ENCODE results near the gene PCDHA4.

The PCDHA4 gene

GRCh38 chr5:140855772-140856674, 49.2 kb downstream of the PCDHA4 start, which contains the start of gene PCDHA10:
PCDHA10 (plus strand) TSS chr5:140855897; CDS start chr5:140856049, 152 bp downstream.
- no peak for DNase-seq (ENCODE audit: low spot score)

- no peak for DNase-seq (ENCODE audit: low spot score)
These were observed 50.5 kb downstream of the PCDHA4 start for GRCh38 chr5:140857177-140857986.

- no peak for DNase-seq (ENCODE audit: low spot score)
These were observed 51.0 kb downstream of the PCDHA4 start for GRCh38 chr5:140857987-140858240.

GRCh38 chr5:140862441-140863295, 55.8 kb downstream of the PCDHA4 start:
- DNase-seq (ENCODE audit: low spot score): no peak
